ENCODE results near the gene MYL3. TPM values are rescaled to one million over a fixed set of nuclear protein-coding genes. Genes with fewer than 3 reads are reported as not detected.

MYL3 gene
- total RNA-seq, 1 donor from 2014 or later: 7,440 TPM

DNA sequence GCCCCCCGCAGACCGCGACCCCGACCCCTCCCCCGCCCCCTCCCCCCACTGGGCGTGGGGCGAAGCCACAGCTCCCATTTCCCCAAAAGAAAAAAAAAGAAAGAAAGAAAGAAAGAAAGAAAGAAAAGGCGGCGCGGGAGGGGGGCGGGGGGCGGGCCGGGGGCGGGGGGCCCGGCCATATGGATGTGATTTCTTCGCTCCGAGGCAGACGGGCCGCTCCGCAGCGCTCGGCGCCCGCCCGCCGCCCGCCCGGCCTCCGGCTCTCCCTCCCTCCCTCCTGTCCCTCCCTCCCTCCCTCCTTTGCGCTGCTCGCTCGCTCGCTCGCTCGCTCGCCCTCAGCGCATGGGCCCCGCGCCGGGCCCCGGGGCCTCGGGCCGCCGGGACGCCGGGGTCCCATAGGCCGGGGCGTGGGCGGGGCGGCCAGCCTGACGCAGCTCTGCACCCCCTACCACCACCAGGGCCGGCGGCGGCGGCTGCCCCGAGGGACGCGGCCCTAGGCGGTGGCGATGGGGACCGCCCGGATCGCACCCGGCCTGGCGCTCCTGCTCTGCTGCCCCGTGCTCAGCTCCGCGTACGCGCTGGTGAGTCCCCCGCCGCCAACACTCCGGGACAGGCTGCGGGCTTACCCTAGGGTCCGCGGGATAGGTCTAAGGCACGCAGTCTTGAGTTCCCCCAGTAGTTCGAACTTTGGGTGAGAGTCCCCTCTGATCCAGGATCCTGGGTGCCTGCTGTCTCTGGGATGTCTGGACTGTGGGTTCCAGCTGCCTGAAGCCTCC, 20.0 kb upstream of the MYL3 start:
- H3K4me3 ChIP-seq: peak overlapping the region; percentile 76
- H3K27ac ChIP-seq (replicated peaks): peak overlapping the region; percentile 85
- DNase-seq: no peak
- intact Hi-C loops (cut with micrococcal nuclease): no loop called here
- H3K27me3 ChIP-seq (ENCODE audit: low read depth): peaks cover 43% of the 10 kb centered on the region
- H3K4me1 ChIP-seq: peaks cover 45% of the 10 kb centered on the region
- no peaks in the 10 kb centered on the region for H3K9me3 ChIP-seq (replicated peaks)
- no peaks in the 10 kb centered on the region for H3K36me3 ChIP-seq
- TF ChIP-seq, protein P1, sequence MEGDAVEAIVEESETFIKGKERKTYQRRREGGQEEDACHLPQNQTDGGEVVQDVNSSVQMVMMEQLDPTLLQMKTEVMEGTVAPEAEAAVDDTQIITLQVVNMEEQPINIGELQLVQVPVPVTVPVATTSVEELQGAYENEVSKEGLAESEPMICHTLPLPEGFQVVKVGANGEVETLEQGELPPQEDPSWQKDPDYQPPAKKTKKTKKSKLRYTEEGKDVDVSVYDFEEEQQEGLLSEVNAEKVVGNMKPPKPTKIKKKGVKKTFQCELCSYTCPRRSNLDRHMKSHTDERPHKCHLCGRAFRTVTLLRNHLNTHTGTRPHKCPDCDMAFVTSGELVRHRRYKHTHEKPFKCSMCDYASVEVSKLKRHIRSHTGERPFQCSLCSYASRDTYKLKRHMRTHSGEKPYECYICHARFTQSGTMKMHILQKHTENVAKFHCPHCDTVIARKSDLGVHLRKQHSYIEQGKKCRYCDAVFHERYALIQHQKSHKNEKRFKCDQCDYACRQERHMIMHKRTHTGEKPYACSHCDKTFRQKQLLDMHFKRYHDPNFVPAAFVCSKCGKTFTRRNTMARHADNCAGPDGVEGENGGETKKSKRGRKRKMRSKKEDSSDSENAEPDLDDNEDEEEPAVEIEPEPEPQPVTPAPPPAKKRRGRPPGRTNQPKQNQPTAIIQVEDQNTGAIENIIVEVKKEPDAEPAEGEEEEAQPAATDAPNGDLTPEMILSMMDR (IDR thresholded peaks at IDR 0.05; ENCODE audit: borderline replicate concordance): no peak

DNA sequence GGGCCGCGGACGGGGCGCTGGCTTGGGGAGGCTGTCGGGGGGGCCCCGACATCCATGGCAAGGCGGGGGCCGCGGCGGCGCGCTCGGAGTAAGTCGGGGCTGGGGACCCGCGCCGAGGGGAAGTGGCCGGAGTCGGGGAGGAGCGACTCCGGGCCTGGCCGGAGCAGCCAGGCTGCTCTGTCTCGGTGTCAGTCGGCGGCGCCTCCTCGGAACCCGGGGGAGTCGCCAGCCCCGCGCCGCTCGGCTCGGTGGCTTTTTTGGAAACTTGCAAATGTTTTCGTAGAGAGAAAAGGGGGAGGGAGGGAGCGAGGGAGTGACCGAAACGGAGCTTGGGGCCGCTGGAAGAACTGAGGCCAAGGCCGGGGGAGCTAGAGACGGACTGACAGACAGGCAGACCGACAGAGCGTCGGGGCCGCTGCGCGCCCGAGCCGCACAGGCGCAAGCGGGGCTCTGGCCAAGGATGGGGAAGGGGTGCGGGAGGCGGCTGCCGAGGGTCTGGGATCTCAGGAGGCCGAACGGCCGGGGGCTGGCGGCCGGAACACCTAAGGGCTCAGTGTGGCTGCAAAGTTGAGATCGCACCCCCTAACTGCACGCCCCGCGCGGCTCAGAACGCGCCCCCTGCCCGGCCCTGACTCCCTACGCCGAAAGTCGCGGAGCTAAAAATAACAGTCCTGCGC, 19.3 kb upstream of the MYL3 start:
- intact Hi-C loops (cut with micrococcal nuclease): no loop called here
- Histone ChIP-seq H3K9me3 (replicated peaks) (no peaks in the 10 kb centered on the region), H3K36me3 (no peaks in the 10 kb centered on the region), H3K27me3 (ENCODE audit: low read depth) (peaks cover 43% of the 10 kb centered on the region), H3K4me1 (peaks cover 52% of the 10 kb centered on the region), H3K27ac (replicated peaks) (peak overlapping the region; percentile 85), H3K4me3 (peak overlapping the region; percentile 76)
- TF ChIP-seq, protein P1 (IDR thresholded peaks at IDR 0.05; ENCODE audit: borderline replicate concordance): no peak
- DNase-seq: no peak

DNA sequence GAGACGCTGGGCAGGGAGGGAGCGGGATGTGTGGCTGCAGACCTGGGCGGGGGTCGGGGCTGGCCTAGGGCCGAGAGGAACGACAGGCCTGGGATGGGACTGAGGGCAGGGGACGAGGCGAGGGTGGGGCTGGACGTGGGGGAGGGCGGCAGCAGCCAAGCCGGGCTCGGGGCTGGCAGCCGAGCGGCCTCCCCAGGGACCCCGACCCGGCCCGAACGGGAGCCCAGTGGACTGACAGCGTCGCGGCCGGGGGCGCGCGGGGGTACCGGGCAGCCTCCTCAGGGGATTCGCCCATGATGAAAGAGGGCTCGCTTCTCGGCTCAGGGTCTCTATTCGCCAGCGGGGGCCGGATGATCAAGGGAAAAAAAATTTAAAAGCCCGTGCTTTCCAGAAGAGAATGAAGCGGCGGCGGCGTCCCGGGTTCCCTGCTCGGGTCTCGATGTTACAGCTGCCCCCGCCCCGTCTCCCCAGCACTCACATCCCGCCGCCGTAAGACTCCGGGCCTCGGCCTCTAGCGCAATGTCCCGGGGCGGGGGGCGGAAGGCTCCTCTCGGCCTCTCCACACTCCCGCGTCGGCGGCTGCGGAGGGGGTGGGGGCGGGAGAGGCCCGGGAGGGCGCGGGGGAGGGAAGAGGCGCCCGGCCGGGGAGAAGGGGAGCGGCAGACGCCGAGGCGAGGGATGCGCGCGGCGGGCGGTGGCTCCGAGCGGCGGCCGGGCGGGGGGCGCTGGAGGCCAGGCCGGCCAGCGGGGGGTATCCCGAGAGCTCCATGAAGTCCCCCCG, 18.5 kb upstream of the MYL3 start:
- H3K36me3 ChIP-seq: no peaks in the 10 kb centered on the region
- H3K27ac ChIP-seq (replicated peaks): peak overlapping the region; percentile 85
- intact Hi-C loops (cut with micrococcal nuclease): no loop called here
- peak overlapping the region; percentile 76 for H3K4me3 ChIP-seq
- peaks cover 43% of the 10 kb centered on the region for H3K27me3 ChIP-seq (ENCODE audit: low read depth)
- H3K4me1 ChIP-seq: peaks cover 52% of the 10 kb centered on the region
- H3K9me3 ChIP-seq (replicated peaks): no peaks in the 10 kb centered on the region
- TF ChIP-seq, protein P1 (IDR thresholded peaks at IDR 0.05; ENCODE audit: borderline replicate concordance): no peak
- DNase-seq: peak; percentile 46

DNA sequence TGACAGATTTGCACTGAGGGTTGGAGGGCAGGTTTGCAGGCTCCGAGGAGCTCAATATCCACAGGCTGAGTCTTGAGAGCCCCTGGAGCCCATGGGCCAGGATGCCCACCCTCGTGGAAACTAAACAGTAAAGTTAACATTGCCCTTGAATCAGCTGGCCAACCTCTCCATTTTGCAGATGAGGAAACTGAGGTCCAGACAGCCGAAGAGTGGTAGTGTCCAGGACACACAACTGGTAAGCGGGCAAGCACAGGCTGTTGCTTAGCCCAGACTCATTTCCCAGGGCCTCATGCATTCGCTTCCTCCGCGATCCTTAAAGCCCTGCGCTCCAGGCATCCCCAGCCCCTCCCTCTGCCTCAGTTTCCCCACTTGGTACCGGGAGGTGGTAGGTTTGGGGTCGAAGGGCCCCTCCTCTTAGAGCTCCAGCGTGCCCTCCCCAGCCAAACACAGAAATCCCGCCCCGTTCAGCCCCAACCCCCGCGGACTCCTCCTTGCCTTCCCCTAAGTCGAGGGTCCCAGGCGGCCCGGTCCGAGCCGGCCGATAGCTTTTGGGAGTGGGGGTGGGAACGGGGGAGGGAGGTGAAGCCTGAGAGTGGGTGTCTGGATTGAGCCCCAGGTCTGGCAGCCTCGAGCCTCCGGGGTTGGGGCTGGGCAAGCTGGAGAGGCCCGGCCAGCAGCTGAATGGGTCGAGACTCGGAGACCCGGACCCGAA, 17.8 kb upstream of the MYL3 start:
- H3K27ac ChIP-seq (replicated peaks): peak overlapping the region; percentile 85
- no peaks in the 10 kb centered on the region for H3K36me3 ChIP-seq
- peaks cover 52% of the 10 kb centered on the region for H3K4me1 ChIP-seq
- DNase-seq: no peak
- H3K9me3 ChIP-seq (replicated peaks): no peaks in the 10 kb centered on the region
- TF ChIP-seq, protein P1 (IDR thresholded peaks at IDR 0.05; ENCODE audit: borderline replicate concordance): no peak
- intact Hi-C loops (cut with micrococcal nuclease): no loop called here
- peaks cover 43% of the 10 kb centered on the region for H3K27me3 ChIP-seq (ENCODE audit: low read depth)
- H3K4me3 ChIP-seq: peak overlapping the region; percentile 76

All from left ventricle myocardium inferior (tissue), 1 donor.